Right cardiac atrium (tissue), 5 donors: ENCODE measurements around the gene DHX29. TPM values are rescaled to one million over a fixed set of nuclear protein-coding genes. Genes with fewer than 3 reads are reported as not detected.

ENCODE experiments used
- ATAC-seq, 2 donors: fragments of 200-7000 bp; cut with Tn5 transposase; one replicate each; pipeline versions ENCODE4 v1.8.0 to v1.9.1; 2020; ENCODE audit warnings: moderate library complexity in 2 of 2, mild to moderate bottlenecking in 1 of 2
- DNase-seq, 3 donors: peaks; one replicate each; pipeline ENCODE4 v3.0.0-alpha.2; 2020
- H3K27ac ChIP-seq: one replicate; pipeline ENCODE4 v1.5.1; 2013; ENCODE audit warnings: mild to moderate bottlenecking, low read length, control low read depth, moderate library complexity
- H3K27me3 ChIP-seq: one replicate; pipeline ENCODE4 v1.6.1; 2013; ENCODE audit not compliant: control insufficient read depth, insufficient read depth
- H3K4me1 ChIP-seq: one replicate; pipeline ENCODE4 v1.6.1; 2013; ENCODE audit warnings: low read length; ENCODE audit not compliant: control insufficient read depth, insufficient read depth
- H3K4me3 ChIP-seq: one replicate; pipeline ENCODE4 v1.5.1; 2013; ENCODE audit warnings: low read length, control low read depth
- H3K9me3 ChIP-seq: one replicate; pipeline ENCODE4 v1.6.1; 2013; ENCODE audit warnings: low read length; ENCODE audit not compliant: control insufficient read depth
- WGBS: extraction: QIAGEN DNeasy Blood & Tissue Kit; methylation state at CpG from one replicate; pipeline ENCODE4 v1.1.7; 2013; 5-methylcytosine and 5-hydroxymethylcytosine counted together
- intact Hi-C, 4 donors: fragments of 100-400 bp; cut with DNase I; formaldehyde crosslinking; loops; one replicate each; pipeline versions ENCODE4 v1.11.0 to v1.14.0; 2022 to 2023
- polyA plus RNA-seq: library from polyadenylated mRNA; stranded (reverse); fragments of 200-250 nt; gene quantifications from one replicate; pipeline ENCODE4 v1.2.3, GENCODE V29; 2013
- total RNA-seq, 4 donors: library from RNA; stranded (reverse); fragmentation: NEBNext Ultra II Directional; extraction: Animal tissue kit (Norgen Biotek cat#: 25700); gene quantifications; one replicate each; pipeline ENCODE4 v1.2.1, GENCODE V29; 2021
- donor health status: healthy with polysubstance abuse.
- donor health status: DM: no; HTN: yes; CAD: no.
- donor health status: DM: no; HTN: no; CAD: no.
- donor health status: DM: no; HTN: yes; CAD: no; lungs with severe emphysema.
- donor health status: DM: yes; HTN: yes; CAD: no.

Gene DHX29
- total and polyA plus RNA-seq, 5 donors = 9.1 to 21.4 (median 20.2) TPM

- ATAC-seq (no peak), DNase-seq (no peak)
- no peaks in the 10 kb centered on the region for H3K27me3 ChIP-seq
- peaks cover 7% of the 10 kb centered on the region for H3K4me1 ChIP-seq
- no peaks in the 10 kb centered on the region for H3K9me3 ChIP-seq
- intact Hi-C loops = no loop called here
- 70% methylated on average over 5 of the region's 5 CpGs for WGBS
- no peak overlapping the region for H3K27ac ChIP-seq
- H3K4me3 ChIP-seq = no peak overlapping the region
Observed at GRCh38 chr5:55313870-55314617, 6.5 kb upstream of the DHX29 start.

- H3K4me3 ChIP-seq = peak overlapping the region; percentile 88
- H3K27ac ChIP-seq = peak overlapping the region; percentile 91
- H3K4me1 ChIP-seq = peaks cover 3% of the 10 kb centered on the region
- peak in 1 of 2 donors; percentile 2 for ATAC-seq
- DNase-seq = no peak
- intact Hi-C loops = no loop called here
- under 1% methylated on average over 13 of the region's 13 CpGs for WGBS
- no peaks in the 10 kb centered on the region for H3K9me3 ChIP-seq
- H3K27me3 ChIP-seq = no peaks in the 10 kb centered on the region
Observed at GRCh38 chr5:55308254-55308836, 851 bp upstream of the DHX29 start.

- H3K9me3 ChIP-seq = no peaks in the 10 kb centered on the region
- H3K27me3 ChIP-seq = no peaks in the 10 kb centered on the region
- intact Hi-C loops = no loop called here
- no peak for DNase-seq
- peaks cover 2% of the 10 kb centered on the region for H3K4me1 ChIP-seq
- WGBS = 7% methylated on average over 12 of the region's 12 CpGs
- peak in 1 of 2 donors; percentile 6 for ATAC-seq
- peak overlapping the region; percentile 88 for H3K4me3 ChIP-seq
- peak overlapping the region; percentile 91 for H3K27ac ChIP-seq
Observed at GRCh38 chr5:55306641-55307382, 682 bp downstream of the DHX29 start.

- intact Hi-C loops = no loop called here
- peaks cover 2% of the 10 kb centered on the region for H3K4me1 ChIP-seq
- H3K27me3 ChIP-seq = no peaks in the 10 kb centered on the region
- DNase-seq (no peak), ATAC-seq (no peak)
- H3K4me3 ChIP-seq = no peak overlapping the region
- no peak overlapping the region for H3K27ac ChIP-seq
- no peaks in the 10 kb centered on the region for H3K9me3 ChIP-seq
- 55% methylated on average over 4 of the region's 4 CpGs for WGBS
Observed at GRCh38 chr5:55305345-55305744, 2.1 kb downstream of the DHX29 start.

GRCh38 chr5:55304584-55304983 lies 2.9 kb downstream of the DHX29 start:
- H3K4me3 ChIP-seq = no peak overlapping the region
- no peak for DNase-seq
- H3K4me1 ChIP-seq = peaks cover 2% of the 10 kb centered on the region
- no peaks in the 10 kb centered on the region for H3K27me3 ChIP-seq
- intact Hi-C loops = no loop called here
- no peaks in the 10 kb centered on the region for H3K9me3 ChIP-seq
- no peak overlapping the region for H3K27ac ChIP-seq
- WGBS = 82% methylated on average over 6 of the region's 6 CpGs
- ATAC-seq = no peak

GRCh38 chr5:55303238-55303690 lies 4.2 kb downstream of the DHX29 start:
- Histone ChIP-seq H3K4me3 (no peak overlapping the region), H3K9me3 (no peaks in the 10 kb centered on the region), H3K27ac (no peak overlapping the region), H3K4me1 (peaks cover 2% of the 10 kb centered on the region), H3K27me3 (no peaks in the 10 kb centered on the region)
- whole genome bisulfite sequencing = 65% methylated on average over 4 of the region's 4 CpGs
- DNase-seq (no peak), ATAC-seq (no peak)
- intact Hi-C loops = no loop called here

GRCh38 chr5:55300890-55301289 lies 6.6 kb downstream of the DHX29 start:
- peaks cover 2% of the 10 kb centered on the region for H3K4me1 ChIP-seq
- no peaks in the 10 kb centered on the region for H3K9me3 ChIP-seq
- H3K27ac ChIP-seq = no peak overlapping the region
- no peak overlapping the region for H3K4me3 ChIP-seq
- no peak for DNase-seq
- intact Hi-C loops = no loop called here
- no peak for ATAC-seq
- no peaks in the 10 kb centered on the region for H3K27me3 ChIP-seq
- over 99% methylated on average over 2 of the region's 2 CpGs for WGBS

GRCh38 chr5:55294935-55295334 lies 12.6 kb downstream of the DHX29 start:
- WGBS = 100% methylated on average over 1 of the region's 1 CpG
- intact Hi-C loops = no loop called here
- no peak overlapping the region for H3K27ac ChIP-seq
- H3K9me3 ChIP-seq = no peaks in the 10 kb centered on the region
- no peak for DNase-seq
- no peak overlapping the region for H3K4me3 ChIP-seq
- no peaks in the 10 kb centered on the region for H3K4me1 ChIP-seq
- H3K27me3 ChIP-seq = no peaks in the 10 kb centered on the region
- ATAC-seq = no peak

- intact Hi-C loops = no loop called here
- H3K27me3 ChIP-seq = no peaks in the 10 kb centered on the region
- H3K9me3 ChIP-seq = no peaks in the 10 kb centered on the region
- WGBS = 84% methylated on average over 2 of the region's 2 CpGs
- ATAC-seq (no peak), DNase-seq (no peak)
- no peaks in the 10 kb centered on the region for H3K4me1 ChIP-seq
- H3K4me3 ChIP-seq = no peak overlapping the region
- H3K27ac ChIP-seq = no peak overlapping the region
Observed at GRCh38 chr5:55290991-55291390, 16.5 kb downstream of the DHX29 start.

GRCh38 chr5:55289808-55290207 lies 17.7 kb downstream of the DHX29 start:
- H3K4me3 ChIP-seq = no peak overlapping the region

GRCh38 chr5:55286411-55286933 lies 21.0 kb downstream of the DHX29 start:
- ATAC-seq (no peak), DNase-seq (no peak)
- intact Hi-C loops = no loop called here
- Histone ChIP-seq H3K9me3 (no peaks in the 10 kb centered on the region), H3K4me1 (no peaks in the 10 kb centered on the region), H3K4me3 (no peak overlapping the region), H3K27ac (no peak overlapping the region), H3K27me3 (no peaks in the 10 kb centered on the region)
- WGBS = 24% methylated on average over 1 of the region's 1 CpG

More at GRCh38 chr5:55289808-55290207, 17.7 kb downstream of the DHX29 start:
- Histone ChIP-seq H3K27me3 (no peaks in the 10 kb centered on the region), H3K4me1 (no peaks in the 10 kb centered on the region), H3K27ac (no peak overlapping the region), H3K9me3 (no peaks in the 10 kb centered on the region)
- ATAC-seq (no peak), DNase-seq (no peak)
- intact Hi-C loops = no loop called here
